Neutrophil (primary cell): ENCODE measurements around the gene POFUT2.

Experiments used
- H3K27ac ChIP-seq: fragments of 200-600 bp; sonication (generic); 2 replicates; pipeline ENCODE4 v1.5.1; 2016; ENCODE audit warnings: mild to moderate bottlenecking, moderate library complexity
- H3K27me3 ChIP-seq: fragments of 200-600 bp; sonication (generic); 2 replicates; pipeline ENCODE4 v1.6.0; 2016; ENCODE audit warnings: mild to moderate bottlenecking
- H3K36me3 ChIP-seq: fragments of 200-600 bp; sonication (generic); 2 replicates; pipeline ENCODE4 v1.5.1; 2017
- H3K4me1 ChIP-seq, 2 experiments: fragments of 200-600 bp in 1 of 2; sonication (generic) in 1 of 2; 1 replicate in 1 of 2; 2 replicates in 1 of 2; pipeline versions ENCODE4 v1.5.1 to v1.6.1; 2013 to 2016; ENCODE audit warnings: low read depth in 1 of 2, low read length in 1 of 2, mild to moderate bottlenecking in 1 of 2, moderate library complexity in 1 of 2; ENCODE audit not compliant: control insufficient read depth in 1 of 2, insufficient read depth in 1 of 2
- H3K4me3 ChIP-seq, 2 experiments: fragments of 200-600 bp in 1 of 2; sonication (generic) in 1 of 2; 1 replicate in 1 of 2; 2 replicates in 1 of 2; pipeline ENCODE4 v1.5.1; 2013 to 2016; ENCODE audit warnings: low read depth in 1 of 2, low read length in 1 of 2, mild to moderate bottlenecking in 1 of 2, moderate library complexity in 1 of 2
- H3K9me3 ChIP-seq: fragments of 200-600 bp; sonication (generic); 2 replicates; pipeline ENCODE4 v1.5.1; 2016
- TF ChIP-seq, protein P1 (sequence below): fragments of 200-600 bp; sonication (generic); IDR thresholded peaks from 2 replicates; pipeline ENCODE4 v1.5.1; 2016; ENCODE audit warnings: antibody characterized with exemption

POFUT2 gene

DNA sequence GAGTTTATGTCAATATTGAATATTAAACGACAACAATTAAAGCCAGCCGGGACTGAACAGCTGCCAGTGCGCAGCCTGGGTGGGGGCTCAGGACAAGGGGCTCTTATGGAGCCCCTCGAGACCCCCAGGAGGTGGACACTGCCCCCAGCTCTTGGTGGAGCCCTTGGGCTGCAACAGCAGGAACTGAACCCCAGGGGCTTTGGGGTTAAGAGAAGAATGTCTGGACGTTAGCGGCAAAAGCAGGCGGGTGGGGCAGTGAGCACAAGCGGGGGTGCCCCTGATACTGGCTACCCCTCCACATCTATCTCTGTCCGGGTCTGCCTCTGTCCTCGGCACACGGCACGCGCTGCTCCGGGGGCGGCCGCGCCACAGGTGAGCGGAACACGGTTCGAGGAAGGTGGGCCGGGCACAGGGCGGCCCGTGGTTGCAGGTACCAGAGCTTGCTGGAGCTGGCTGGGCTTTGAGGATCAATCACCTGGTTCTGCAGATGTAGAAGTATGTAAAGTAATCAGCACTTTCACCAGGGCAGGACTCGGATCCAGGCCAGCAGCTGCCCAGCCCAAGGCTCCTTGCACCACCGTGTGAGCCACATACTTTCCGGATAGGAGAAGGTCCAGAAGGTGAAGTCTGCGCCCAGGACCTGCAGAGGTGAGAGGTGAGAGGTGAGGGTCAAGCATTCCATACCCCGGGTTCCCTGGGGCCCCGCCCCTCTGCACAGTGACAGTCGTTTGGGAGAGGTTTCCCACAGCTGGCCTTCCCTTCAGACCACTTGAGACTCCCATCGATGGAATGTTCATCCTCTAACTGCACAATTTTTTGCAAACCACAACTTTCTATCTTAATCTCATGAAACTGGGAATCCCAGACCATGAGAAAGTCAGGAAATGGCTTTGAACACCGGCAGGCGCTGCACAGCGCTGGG lies 12.4 kb upstream of the POFUT2 start:
- H3K27me3 ChIP-seq, result peaks cover 3% of the 10 kb centered on the region
- no peaks in the 10 kb centered on the region for H3K4me1 ChIP-seq
- H3K4me3 ChIP-seq, result no peak overlapping the region
- TF ChIP-seq, protein P1, sequence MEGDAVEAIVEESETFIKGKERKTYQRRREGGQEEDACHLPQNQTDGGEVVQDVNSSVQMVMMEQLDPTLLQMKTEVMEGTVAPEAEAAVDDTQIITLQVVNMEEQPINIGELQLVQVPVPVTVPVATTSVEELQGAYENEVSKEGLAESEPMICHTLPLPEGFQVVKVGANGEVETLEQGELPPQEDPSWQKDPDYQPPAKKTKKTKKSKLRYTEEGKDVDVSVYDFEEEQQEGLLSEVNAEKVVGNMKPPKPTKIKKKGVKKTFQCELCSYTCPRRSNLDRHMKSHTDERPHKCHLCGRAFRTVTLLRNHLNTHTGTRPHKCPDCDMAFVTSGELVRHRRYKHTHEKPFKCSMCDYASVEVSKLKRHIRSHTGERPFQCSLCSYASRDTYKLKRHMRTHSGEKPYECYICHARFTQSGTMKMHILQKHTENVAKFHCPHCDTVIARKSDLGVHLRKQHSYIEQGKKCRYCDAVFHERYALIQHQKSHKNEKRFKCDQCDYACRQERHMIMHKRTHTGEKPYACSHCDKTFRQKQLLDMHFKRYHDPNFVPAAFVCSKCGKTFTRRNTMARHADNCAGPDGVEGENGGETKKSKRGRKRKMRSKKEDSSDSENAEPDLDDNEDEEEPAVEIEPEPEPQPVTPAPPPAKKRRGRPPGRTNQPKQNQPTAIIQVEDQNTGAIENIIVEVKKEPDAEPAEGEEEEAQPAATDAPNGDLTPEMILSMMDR, result no peak
- H3K36me3 ChIP-seq, result no peaks in the 10 kb centered on the region
- no peak overlapping the region for H3K27ac ChIP-seq
- no peaks in the 10 kb centered on the region for H3K9me3 ChIP-seq

GRCh38 chr21:45299026-45299863 lies 11.6 kb upstream of the POFUT2 start:
- H3K4me3 ChIP-seq, result no peak overlapping the region
- H3K27me3 ChIP-seq, result peaks cover 12% of the 10 kb centered on the region
- H3K4me1 ChIP-seq, result no peaks in the 10 kb centered on the region
- no peaks in the 10 kb centered on the region for H3K9me3 ChIP-seq
- H3K27ac ChIP-seq, result no peak overlapping the region
- TF ChIP-seq, protein P1, result no peak
- no peaks in the 10 kb centered on the region for H3K36me3 ChIP-seq

DNA sequence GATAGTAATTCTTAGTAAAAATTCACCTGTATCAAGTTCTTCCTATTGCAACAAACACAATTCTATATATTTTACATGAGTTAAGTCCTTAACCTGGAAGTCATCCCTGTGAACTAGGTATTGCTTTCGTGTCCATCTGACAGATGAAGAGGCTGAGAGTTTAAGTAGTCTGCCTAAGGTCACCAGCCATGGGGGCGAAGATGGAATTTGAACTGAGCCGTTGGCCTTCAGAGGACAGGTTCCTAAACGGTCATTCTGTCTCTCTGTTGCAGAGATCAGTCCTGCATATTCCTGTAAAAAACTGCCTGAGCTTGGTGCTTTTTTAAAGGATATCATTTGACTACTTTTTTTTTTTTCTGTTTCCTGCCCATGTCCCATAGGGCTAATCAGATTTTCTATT lies 10.2 kb upstream of the POFUT2 start:
- no peak overlapping the region for H3K4me3 ChIP-seq
- H3K36me3 ChIP-seq, result no peaks in the 10 kb centered on the region
- no peak overlapping the region for H3K27ac ChIP-seq
- TF ChIP-seq, protein P1, result no peak
- no peaks in the 10 kb centered on the region for H3K9me3 ChIP-seq
- peaks cover 21% of the 10 kb centered on the region for H3K27me3 ChIP-seq
- H3K4me1 ChIP-seq, result peaks cover under 1 to 2% of the 10 kb centered on the region in 2 experiments

DNA sequence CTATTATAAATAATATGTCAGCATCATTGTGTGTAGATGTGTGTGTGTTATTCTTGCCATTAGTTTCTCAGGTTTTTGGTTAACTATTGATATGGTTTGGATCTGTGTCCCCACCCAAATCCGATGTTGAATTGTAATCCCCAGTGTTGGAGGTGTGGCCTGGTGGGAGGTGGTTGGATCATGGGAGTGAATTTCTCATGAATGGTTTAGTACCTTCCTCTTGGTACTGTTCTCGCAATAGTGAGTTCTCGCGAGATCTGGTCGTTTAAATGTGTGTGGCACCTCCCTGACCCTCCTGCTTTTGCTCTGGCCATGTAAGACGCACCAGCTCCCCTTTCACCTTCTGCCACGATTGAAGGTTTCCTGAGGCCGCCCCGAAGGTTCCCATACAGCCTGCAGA lies 9.6 kb upstream of the POFUT2 start:
- H3K4me1 ChIP-seq, result peaks cover 6 to 8% of the 10 kb centered on the region in 2 experiments
- no peak overlapping the region for H3K27ac ChIP-seq
- H3K36me3 ChIP-seq, result no peaks in the 10 kb centered on the region
- no peak overlapping the region for H3K4me3 ChIP-seq
- TF ChIP-seq, protein P1, result no peak
- H3K27me3 ChIP-seq, result peaks cover 21% of the 10 kb centered on the region
- no peaks in the 10 kb centered on the region for H3K9me3 ChIP-seq

DNA sequence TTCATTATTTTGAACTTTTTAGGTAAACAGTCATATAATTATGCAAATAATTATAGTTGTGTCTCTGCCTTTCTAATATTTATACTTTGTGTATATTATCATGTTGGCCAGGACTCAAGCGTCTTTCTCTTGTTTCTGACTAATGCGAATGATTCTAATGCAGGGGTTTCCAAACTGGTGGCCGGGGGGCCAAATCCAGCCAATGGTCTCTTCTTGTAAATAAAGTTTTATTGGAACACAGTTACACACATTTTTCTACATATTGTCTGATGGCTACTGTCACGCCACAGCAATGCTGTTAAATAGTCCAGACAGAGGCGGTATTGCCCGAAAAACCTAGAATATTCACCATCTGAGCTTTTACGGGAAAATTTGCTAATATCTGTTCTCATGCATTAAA lies 8.9 kb upstream of the POFUT2 start:
- H3K27me3 ChIP-seq, result peaks cover 21% of the 10 kb centered on the region
- TF ChIP-seq, protein P1, result no peak
- H3K9me3 ChIP-seq, result no peaks in the 10 kb centered on the region
- H3K4me3 ChIP-seq, result no peak overlapping the region
- no peaks in the 10 kb centered on the region for H3K36me3 ChIP-seq
- no peak overlapping the region for H3K27ac ChIP-seq
- peaks cover 7 to 8% of the 10 kb centered on the region in 2 experiments for H3K4me1 ChIP-seq
